CD4-positive, alpha-beta T cell treated with Interleukin-1 beta for 1 hour (primary cell): ENCODE measurements around the gene PRSS8.

Experiments used
- DNase-seq, 2 donors: peaks; one replicate each; pipeline ENCODE4 v3.0.0-alpha.2; 2020 to 2022

The PRSS8 gene

DNA sequence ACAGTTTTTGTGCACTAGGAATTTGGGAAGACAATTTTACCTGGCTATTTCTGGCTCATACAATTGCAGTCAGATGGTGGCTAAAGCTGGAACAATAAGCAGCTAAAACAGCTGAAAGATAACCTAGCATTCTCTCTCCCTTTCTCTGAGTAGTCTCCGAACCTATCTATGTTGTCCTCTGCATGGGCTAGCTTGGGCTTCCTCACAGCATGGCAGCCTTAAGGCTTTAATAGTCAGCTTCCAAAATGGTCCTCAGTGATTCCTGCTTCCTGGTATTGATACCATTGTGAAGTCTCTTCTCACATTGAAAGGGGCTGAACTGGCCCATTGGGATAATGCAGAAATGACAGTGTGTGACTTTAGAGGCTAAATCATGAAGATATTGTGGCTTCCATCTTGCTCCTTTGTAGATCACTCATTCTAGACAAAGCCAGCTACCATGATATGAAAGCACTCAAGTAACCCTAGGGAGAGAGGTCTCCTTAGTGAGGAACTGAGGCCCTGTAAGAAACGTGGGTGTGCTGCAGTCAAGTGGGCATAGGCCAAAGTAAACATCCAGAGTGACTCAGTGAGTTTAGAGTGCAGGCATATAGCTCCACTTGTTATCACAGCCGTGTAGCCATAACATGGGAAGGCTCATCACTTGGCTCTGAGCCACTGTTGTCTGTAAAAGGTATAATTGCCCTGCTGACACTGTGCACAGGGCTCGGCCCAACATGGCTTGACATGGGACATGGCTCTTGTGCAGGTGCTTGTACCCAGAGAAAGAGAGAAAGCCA lies 35.5 kb downstream of the PRSS8 start:
- DNase-seq: no peak

DNA sequence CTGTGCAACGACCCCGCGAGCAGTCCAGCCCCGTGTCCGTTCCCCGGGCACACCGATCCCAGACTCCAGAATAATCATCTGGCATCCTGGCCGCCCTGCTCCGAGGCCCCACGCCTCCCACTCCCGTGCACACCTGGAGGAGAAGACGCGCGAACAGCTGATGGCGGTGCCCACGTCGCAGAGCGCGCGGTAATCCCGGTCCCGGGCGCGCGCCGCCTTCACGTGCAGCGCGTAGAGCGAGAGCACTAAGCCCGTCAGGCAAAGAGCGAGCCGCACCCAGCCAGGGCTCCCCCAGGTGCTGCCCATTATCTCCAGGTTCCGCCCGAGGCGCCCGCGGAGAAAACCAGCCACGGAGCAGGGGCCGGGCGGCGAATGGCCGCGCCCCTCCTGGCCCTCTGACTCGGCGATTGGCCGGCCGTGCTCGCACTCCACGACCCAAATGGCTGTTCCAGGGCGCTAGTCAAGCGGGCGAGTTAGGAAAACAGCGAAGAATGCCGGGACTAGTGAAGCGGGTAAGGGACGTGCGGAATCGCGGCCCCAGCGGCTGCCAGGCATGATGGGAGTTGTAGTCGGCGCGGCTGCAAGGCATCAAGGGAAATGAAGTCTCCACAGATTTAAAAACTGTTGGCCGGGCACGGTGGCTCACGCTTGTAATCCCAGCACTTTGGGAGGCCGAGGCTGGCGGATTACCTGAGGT lies 41.0 kb downstream of the PRSS8 start, which contains the start of gene VKORC1:
Gene VKORC1 (minus strand): TSS at position 374 of the 697 bp plus-strand sequence. CDS start 68 bp downstream, at position 306.
- DNase-seq: peak; percentile 88 to 89

DNA sequence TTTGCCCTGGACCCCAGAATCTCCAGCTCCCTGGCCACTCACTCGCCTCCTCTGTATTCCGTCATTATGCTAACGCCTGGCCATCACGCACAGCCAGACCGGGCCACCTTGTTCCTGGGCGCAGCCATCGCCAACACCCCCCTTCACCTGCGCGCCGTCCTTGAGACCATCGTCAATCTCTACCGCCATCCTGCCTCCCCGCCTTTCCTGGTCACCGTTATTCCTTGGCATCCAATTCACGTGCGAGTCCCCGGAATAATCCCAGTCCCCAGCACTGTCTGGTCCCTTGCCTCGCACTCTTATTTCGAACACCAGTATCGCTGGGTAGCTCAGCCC lies 41.5 kb downstream of the PRSS8 start:
- no peak for DNase-seq

DNA sequence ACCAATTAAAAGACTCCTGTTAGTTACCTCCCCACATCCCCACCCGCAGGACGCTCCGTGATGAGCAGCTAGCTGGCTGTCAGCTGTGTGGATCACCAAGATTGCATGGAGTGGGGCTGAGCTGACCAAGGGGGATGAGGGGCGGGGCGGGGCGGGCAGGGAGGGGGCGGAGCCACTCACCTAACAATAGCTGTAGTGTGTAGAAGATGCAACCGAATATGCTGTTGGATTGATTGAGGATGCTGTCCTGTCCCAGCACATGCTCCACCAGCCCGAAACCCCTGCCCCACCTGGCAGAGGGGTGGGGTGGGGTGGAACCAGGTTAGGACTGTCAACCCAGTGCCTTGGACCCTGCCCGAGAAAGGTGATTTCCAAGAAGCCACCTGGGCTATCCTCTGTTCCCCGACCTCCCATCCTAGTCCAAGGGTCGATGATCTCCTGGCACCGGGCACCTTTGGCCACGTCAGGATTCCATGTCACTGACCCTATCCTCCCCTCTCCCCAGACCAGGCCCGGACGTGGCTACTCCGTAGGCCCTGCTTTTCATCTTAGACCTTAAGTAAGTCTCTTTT lies 42.3 kb downstream of the PRSS8 start:
- DNase-seq: no peak

DNA sequence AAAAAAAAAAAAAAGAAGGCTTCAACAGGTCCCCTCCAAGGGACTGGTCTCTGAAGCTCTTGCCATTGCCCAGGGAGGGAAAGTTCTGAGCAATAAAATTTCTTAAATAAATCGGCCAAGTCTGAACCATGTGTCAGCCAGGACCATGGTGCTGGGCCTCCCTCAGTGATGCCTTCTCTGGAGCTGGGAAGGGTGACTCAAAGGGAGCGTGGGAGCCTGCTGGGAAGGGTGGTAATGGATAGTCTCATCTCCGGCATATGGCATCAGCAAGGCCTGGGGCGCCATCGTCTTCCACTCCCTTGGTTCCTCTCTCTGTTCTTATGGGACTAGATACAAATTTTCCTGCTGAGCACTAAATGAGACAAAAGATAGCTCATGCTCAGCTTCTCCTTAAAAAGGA lies 43.2 kb downstream of the PRSS8 start:
- DNase-seq: no peak

DNA sequence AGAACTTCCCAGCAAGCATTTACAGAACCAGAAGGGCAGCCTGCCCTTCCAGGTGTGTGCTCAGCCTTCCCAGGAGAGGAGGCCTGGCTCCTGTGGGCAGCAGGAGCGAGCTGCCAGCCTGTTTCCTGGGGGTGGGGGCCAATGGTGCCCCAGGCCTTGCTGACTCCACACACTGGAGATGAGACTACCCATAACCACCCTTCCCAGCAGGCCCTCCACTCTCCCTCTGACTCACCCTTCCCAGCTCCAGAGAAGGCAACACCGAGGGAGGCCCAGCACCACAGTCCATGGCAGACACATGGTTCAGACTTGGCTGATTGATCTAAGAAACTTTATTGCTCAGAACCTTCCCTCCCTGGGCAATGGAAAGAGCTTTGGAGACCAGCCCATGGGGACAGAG lies 45.0 kb downstream of the PRSS8 start:
- DNase-seq: no peak

DNA sequence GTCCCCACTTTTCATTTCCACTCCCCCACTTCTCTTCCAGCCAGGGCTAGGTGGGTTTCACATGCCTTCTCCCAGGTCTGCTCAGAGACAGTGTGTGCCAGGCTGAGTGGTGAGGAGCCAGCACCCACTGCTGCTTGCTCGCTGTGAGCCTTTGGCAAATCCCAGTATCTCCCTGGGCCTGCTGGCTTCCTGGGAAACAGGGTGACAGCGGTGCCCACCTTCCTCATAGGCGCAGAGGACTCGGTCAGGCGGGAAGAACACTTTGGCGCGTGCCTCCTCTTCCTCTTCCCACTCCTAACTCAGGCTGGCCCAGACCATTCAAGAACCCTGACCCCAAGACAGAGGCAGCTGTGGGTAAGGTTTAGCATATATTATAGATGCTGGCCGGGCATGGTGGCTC lies 46.3 kb downstream of the PRSS8 start:
- DNase-seq: no peak

DNA sequence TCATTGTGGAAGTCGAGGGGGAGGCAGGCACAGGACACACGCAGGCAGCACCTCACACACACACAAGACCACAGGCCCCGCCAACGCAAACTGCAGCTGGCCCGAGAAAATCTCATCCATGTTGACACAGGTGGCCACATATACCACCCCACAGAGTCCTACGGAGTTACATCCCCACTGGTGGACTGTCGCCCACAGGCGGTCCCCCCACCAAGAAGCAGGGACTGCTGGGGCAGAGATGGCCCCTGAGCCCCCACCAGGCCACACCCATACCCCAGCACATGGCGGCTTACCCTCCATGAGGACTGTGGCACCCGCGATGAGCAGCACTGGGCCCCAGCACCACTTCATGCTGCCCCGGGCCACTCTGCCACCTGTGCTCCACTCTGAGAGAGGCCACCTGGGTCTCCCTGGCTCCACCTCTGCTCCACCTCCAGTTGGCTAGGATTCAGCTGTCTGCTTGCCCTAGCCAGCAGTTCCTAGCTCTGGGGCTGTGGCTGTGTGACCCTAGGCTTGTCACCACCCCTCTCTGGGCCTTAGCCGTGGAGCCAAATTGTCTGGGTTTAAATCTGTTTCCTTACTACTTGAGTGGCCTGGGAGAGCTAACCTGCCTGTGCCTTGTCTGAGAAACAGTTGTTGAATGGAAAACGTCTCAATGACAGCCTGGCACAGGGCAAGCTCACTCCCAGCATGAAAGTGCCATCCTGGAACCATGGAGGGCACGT lies 46.9 kb downstream of the PRSS8 start, which contains the start of gene PRSS53:
Gene PRSS53 (minus strand): TSS at position 485 of the 725 bp plus-strand sequence. CDS start 134 bp downstream, at position 351.
- no peak for DNase-seq

DNA sequence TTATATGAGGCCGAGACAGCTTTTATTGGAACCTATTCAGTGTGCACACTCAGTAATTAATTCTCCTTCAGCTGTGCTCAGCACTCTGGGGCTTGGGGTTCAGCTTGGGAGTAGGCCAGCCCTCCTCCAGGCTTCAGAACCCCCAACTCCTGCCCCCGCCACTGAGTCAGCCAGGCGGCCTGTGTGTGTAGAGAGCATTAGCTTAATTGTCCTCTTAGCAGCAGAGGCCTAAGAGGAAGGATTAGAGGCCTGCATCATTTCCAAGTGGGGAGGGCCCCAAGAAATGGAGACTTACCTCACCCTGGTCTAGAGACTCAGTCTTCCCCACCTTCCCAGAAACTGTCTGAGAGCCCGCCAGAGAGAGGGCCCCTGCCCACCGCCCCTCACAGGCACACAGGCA lies 47.6 kb downstream of the PRSS8 start:
- DNase-seq: no peak

DNA sequence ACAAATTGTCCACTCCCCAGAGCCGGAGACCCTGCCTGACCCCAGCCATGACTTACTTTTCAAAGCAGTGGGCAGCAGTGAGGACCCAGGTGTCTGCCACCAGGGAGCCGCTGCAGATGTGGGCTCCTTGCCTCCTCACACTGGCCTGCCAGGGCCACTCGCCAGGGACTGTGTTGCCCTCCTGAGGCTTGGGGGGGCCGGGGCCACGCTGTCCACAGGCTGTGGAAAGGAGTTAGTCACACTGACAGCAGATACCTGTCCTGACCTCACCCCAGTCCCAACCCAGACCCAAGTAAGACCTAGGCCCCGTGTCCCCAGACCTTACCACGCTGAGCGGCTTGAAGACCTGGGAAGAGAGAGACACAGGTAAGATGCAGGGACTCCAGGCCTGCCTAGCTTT lies 48.0 kb downstream of the PRSS8 start:
- no peak for DNase-seq

DNA sequence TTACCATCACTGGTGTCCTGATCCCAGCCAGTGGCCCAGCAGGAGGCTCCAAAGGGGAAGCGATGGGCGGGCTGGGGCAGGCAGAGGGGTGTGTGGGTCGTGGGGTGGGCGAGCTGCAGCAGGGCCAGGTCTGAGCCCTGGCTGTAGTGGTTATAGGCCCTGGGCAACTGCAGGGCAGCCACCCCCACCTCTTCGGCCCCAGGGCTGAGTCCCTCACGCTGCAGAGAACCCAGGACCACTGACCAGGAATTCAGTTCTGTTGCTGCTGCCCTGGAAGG lies 49.0 kb downstream of the PRSS8 start:
- no peak for DNase-seq

DNA sequence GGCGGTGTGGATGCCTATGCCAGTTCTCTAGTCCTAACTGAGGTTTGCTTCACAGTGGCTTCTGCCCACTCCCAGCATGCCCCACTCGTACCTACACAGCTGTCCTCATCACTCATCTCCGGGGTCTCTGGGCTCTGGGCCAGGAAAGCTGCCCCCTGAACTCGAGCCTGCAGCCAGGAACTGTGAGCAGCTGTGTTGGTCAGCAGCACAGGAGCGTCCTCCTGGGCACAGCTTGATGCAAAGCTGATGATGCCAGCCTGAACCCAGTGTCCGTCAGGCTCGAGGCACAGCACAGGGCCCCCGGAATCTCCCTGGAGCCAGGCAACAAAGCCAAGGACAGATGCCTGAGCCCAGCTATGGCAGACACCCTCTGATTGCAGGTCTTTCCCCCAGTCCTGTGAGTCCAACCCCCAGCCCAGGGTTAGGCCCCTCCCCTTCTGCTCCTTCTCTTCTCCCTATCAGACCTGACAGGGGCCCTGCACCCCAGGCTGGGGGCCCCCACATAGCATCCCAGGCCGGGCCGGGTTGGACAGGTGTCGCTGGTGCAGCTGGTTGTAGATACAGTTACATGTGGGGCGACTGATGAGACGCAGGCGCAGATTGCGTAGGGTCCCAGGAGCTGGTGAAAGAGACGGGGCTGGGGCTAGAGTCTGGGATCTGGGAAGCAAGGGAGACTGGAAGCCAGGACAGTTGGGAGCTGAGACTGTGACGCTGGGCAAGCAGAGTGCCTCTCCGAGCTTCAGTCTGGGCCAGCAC lies 49.5 kb downstream of the PRSS8 start:
- DNase-seq: no peak

DNA sequence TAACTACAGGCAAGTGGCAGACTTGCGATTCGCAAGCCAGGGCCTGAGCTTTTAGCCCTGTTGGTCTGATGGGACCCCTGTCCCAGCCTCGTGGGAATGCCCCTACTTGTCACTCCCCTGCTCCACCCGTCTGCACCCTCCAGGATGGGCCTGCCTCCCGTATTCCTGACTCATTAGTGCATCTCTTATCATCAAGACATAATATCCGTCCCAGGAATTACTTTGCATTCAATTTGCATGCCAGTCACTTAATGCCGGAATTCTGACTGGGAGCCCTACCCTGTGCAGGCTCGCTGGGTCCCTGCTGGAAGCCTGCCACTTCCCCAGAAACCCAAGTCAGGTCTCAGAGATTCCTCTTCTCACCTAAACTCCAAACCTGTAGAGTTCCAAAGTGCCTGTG lies 50.1 kb downstream of the PRSS8 start:
- DNase-seq: no peak

DNA sequence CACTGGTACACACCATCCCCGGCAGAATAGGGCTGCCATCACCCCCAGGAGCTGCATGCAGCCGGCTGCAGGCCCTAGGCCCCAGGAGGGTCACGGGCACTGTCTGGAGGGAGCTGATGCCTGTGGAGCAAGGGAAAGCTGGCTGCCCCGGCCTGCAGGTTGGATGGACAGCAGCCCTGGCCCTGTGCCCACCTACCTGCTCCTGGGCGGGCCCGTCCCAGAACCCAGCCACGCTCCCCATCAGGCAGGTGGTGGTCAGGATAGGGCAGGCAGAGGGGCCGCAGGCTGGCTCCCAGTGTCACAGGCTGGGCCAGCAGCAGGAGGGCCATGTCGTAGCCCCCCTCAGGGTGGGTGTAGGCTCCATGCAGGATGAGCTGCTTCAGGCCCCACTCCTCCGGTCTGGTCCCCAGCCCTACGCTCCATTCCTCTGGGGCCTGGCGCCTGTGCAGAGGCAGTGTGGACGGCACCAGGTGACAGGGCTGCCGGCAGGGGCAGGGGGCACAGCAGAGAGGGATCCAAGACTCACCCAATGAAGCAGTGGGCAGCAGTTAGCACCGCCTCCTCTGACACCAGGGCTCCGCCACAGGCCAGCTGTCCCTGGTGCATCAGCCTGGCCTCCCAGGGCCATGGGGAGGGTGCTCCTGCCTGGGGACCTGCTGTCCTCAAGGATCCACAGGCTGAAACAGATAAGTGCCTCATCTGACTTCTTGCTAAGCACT lies 50.8 kb downstream of the PRSS8 start:
- no peak for DNase-seq

DNA sequence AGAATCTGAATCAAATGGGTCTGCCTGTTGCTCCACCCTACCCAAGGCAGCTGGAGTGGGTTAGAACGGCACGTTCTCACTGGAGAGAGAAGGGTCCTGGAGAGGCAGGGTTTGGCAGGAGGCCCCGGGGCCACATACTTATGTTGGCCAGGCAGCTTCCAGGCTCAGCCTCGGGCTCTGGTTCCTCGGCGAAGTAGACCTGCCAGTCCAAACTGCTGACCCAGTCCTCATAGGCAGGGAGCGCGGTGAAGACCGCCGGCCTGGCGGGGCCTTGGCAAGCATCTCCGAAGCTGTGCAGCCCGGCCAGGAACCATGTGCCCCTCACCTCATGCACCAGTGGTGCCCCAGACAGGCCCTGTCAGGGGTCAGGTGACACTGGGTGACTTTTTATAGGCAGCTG lies 51.5 kb downstream of the PRSS8 start:
- DNase-seq: no peak

DNA sequence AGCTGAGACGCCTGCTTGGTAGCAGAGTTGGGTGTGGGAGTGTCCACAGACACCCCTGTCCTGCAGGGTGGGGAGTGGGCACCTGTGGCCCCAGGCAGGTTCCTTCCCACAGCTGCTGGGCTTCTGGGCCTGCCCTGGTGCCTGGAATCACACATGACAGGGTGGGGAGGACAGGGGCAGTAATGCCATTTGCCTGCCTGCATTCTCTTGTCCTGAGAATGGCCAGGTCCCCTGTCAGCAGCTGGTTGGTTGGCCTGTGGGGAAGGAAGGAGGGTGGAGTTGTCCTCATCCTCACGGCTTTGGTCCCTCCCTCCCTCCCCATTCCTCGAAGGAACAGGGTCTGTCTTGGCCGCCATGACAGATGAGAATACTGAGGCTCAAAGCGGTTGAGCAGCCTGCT lies 52.0 kb downstream of the PRSS8 start:
- no peak for DNase-seq

DNA sequence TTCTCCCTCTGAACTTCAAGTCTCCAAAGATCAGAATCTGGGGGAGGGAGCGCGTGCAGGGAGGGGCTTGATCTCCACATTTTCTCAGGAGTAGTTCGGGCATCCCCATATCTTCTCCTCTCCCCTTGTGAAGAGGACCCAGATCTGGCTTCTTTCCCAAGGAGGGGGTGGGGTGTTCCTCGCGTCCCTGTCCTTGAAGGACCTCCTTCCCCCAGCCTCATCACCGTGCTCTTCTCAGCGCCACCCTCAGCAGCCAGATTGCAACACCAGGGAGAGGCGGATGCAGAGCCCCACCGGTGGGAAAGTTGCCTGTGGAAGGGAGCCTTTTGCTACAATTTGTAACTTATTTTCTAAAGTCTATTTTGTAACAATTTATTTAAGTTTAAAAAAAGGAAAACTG lies 52.4 kb downstream of the PRSS8 start:
- DNase-seq: no peak

DNA sequence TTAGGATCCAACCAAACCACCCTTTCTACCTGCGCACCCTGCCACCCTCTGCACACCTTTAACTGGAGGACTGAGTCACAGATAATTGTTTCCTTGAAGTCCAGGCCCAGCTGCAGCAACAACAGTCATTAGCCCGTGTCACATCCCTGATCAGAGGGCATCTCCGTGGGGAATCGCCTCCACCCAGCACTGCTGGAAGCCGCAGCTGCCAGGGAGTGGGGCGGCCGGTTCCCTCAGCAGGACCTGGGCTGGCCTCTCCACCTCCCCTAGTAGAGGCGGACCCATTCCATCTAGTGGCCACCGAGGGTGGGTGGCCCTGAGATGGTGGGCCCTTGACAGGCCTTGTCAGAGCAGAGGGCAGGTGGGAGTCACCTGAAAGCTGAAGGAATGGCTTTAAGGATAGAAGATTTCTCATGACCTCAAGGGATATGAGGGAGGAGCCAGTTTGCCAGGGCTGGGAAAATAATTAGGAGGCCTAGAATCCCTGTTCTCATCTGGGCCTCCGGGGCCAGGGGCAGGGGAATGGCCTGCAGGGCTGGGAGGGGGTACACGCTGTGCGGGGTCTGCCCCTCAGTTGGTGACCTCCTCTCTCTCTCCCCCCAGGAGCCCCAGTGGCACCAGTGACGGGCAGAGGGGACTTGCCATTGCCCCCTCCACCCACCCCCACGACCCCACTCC lies 53.0 kb downstream of the PRSS8 start:
- no peak for DNase-seq
